ENCODE results near the gene APEH. TPM values are rescaled to one million over a fixed set of nuclear protein-coding genes. Genes with fewer than 3 reads are reported as not detected.
"Not testable (repeated sequence)": the region's sequence is repeated elsewhere in the genome, so short reads cannot be mapped to it uniquely, and the experiment has no call there.

Gene APEH
- total RNA-seq, 1 experiment from 2014 or later, result 254 TPM

- DNase-seq (ENCODE audit: low spot score), result peak; percentile 32
Observed at GRCh38 chr3:49668861-49669260, 5.3 kb upstream of the APEH start.

- no peak for DNase-seq (ENCODE audit: low spot score)
Observed at GRCh38 chr3:49669352-49669751, 4.8 kb upstream of the APEH start.

GRCh38 chr3:49670940-49671290 is 3.2 kb upstream of the APEH start:
- no peak for DNase-seq (ENCODE audit: low spot score)

- DNase-seq (ENCODE audit: low spot score), result peak; percentile 73
Observed at GRCh38 chr3:49671291-49672288, 2.6 kb upstream of the APEH start.

GRCh38 chr3:49673121-49673714 is 933 bp upstream of the APEH start:
- peak; percentile 42 for DNase-seq (ENCODE audit: low spot score)

- no peak for DNase-seq (ENCODE audit: low spot score)
Observed at GRCh38 chr3:49674497-49674983, 389 bp downstream of the APEH start.

- DNase-seq (ENCODE audit: low spot score), result no peak
Observed at GRCh38 chr3:49675912-49676311, 1.8 kb downstream of the APEH start.

- DNase-seq (ENCODE audit: low spot score), result no peak
Observed at GRCh38 chr3:49680493-49681231, 6.5 kb downstream of the APEH start.

GRCh38 chr3:49681232-49681522 is 7.0 kb downstream of the APEH start:
- no peak for DNase-seq (ENCODE audit: low spot score)

- no peak for DNase-seq (ENCODE audit: low spot score)
Observed at GRCh38 chr3:49681543-49681942, 7.4 kb downstream of the APEH start.

GRCh38 chr3:49683162-49683561 is 9.0 kb downstream of the APEH start:
- no peak for DNase-seq (ENCODE audit: low spot score)

- not testable (repeated sequence) for DNase-seq (ENCODE audit: low spot score)
Observed at GRCh38 chr3:49684453-49684852, 10.3 kb downstream of the APEH start.

- not testable (repeated sequence) for DNase-seq (ENCODE audit: low spot score)
Observed at GRCh38 chr3:49685103-49685502, 11.0 kb downstream of the APEH start.

- DNase-seq (ENCODE audit: low spot score), result not testable (repeated sequence)
Observed at GRCh38 chr3:49685846-49686245, 11.7 kb downstream of the APEH start.

GRCh38 chr3:49686346-49686745 is 12.2 kb downstream of the APEH start:
- not testable (repeated sequence) for DNase-seq (ENCODE audit: low spot score)

GRCh38 chr3:49686769-49687423 is 12.7 kb downstream of the APEH start:
- DNase-seq (ENCODE audit: low spot score), result peak; percentile 30

- not testable (repeated sequence) for DNase-seq (ENCODE audit: low spot score)
Observed at GRCh38 chr3:49687424-49687795, 13.3 kb downstream of the APEH start.

GRCh38 chr3:49688338-49689045 is 14.3 kb downstream of the APEH start:
- DNase-seq (ENCODE audit: low spot score), result not testable (repeated sequence)

GRCh38 chr3:49689046-49689907 is 15.1 kb downstream of the APEH start, which contains the start of the genes MST1 and RNF123:
Gene MST1, minus strand, starts transcription at chr3:49689474. Its CDS starts 783 bp downstream, at chr3:49688691.
Gene RNF123, plus strand, starts transcription at chr3:49689557. Its CDS starts 1,609 bp downstream, at chr3:49691166.
- peak; percentile 78 for DNase-seq (ENCODE audit: low spot score)

All from HT-29 (cell line).